ENCODE measurements around the gene USP48. TPM values are rescaled to one million over a fixed set of nuclear protein-coding genes. Genes with fewer than 3 reads are reported as not detected.

Gene USP48
- total RNA-seq, 1 experiment from 2014 or later: 84.8 TPM

- TF ChIP-seq, protein P1, sequence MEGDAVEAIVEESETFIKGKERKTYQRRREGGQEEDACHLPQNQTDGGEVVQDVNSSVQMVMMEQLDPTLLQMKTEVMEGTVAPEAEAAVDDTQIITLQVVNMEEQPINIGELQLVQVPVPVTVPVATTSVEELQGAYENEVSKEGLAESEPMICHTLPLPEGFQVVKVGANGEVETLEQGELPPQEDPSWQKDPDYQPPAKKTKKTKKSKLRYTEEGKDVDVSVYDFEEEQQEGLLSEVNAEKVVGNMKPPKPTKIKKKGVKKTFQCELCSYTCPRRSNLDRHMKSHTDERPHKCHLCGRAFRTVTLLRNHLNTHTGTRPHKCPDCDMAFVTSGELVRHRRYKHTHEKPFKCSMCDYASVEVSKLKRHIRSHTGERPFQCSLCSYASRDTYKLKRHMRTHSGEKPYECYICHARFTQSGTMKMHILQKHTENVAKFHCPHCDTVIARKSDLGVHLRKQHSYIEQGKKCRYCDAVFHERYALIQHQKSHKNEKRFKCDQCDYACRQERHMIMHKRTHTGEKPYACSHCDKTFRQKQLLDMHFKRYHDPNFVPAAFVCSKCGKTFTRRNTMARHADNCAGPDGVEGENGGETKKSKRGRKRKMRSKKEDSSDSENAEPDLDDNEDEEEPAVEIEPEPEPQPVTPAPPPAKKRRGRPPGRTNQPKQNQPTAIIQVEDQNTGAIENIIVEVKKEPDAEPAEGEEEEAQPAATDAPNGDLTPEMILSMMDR (conservative IDR thresholded peaks at IDR 0.05): no peak
- Histone ChIP-seq H2BK120ac (ENCODE audit: low read depth, low read length, poor library complexity, severe bottlenecking) (no peak overlapping the region), H3T11ph (ENCODE audit: low read length) (no peak overlapping the region), H3K4ac (ENCODE audit: low read depth, low read length) (no peak overlapping the region), H3K9ac (ENCODE audit: extremely low read depth, insufficient read length, low read length) (no peak overlapping the region), H3K9me3 (ENCODE audit: control insufficient read depth, low read depth, low read length) (no peaks in the 10 kb centered on the region), H3K23me2 (ENCODE audit: insufficient read length, low read depth, low read length, poor library complexity, severe bottlenecking) (no peaks in the 10 kb centered on the region), H3K79me2 (ENCODE audit: insufficient read depth, low read length) (no peaks in the 10 kb centered on the region), H3K56ac (ENCODE audit: insufficient read length, low read depth, low read length) (no peak overlapping the region), H2BK20ac (ENCODE audit: low read depth, low read length, poor library complexity, severe bottlenecking) (no peak overlapping the region), H2AFZ (ENCODE audit: low read length) (no peak overlapping the region), H2BK15ac (ENCODE audit: low read depth, low read length) (no peak overlapping the region), H2BK5ac (ENCODE audit: insufficient read length, low read length) (no peak overlapping the region), H4K5ac (ENCODE audit: insufficient read length, low read depth, low read length) (no peak overlapping the region), H3K27me3 (ENCODE audit: insufficient read depth, low read length) (no peaks in the 10 kb centered on the region), H3K79me1 (ENCODE audit: insufficient read depth, low read depth, low read length, poor library complexity, severe bottlenecking) (no peaks in the 10 kb centered on the region), H2BK12ac (ENCODE audit: insufficient read length, low read depth, low read length) (no peak overlapping the region), H3K23ac (ENCODE audit: insufficient read length, low read depth, low read length) (no peak overlapping the region), H4K8ac (replicated peaks; ENCODE audit: insufficient read length, low read depth, low read length) (no peak overlapping the region), H4K20me1 (ENCODE audit: control insufficient read depth, insufficient read depth, insufficient read length) (no peaks in the 10 kb centered on the region), H3K27ac (ENCODE audit: insufficient read length, low read depth, low read length) (no peak overlapping the region), H3K4me1 (ENCODE audit: insufficient read depth, low read length) (no peaks in the 10 kb centered on the region), H3K18ac (ENCODE audit: insufficient read length, low read depth, low read length) (no peak overlapping the region), H3K14ac (ENCODE audit: insufficient read depth, low read length) (no peak overlapping the region), H3K4me2 (ENCODE audit: insufficient read depth, insufficient read length, low read length) (no peak overlapping the region), H2AK5ac (ENCODE audit: insufficient read length, low read length) (no peak overlapping the region), H4K91ac (ENCODE audit: insufficient read length, low read depth, low read length) (no peak overlapping the region)
- DNase-seq: no peak
- Mint-ChIP-seq H3K27ac (no peak overlapping the region), H3K36me3 (ENCODE audit: insufficient read depth in 1 of 3, low read depth in 3 of 3) (no peaks in the 10 kb centered on the region), H3K9me3 (no peaks in the 10 kb centered on the region), H3K4me1 (peaks cover 11 to 26% of the 10 kb centered on the region in 2 experiments), H3K27me3 (ENCODE audit: low read depth) (peaks cover 4% of the 10 kb centered on the region), H3K4me3 (no peak overlapping the region)
- no CpG with 5 or more reads among the region's 5 CpGs for WGBS (ENCODE audit: extremely low coverage, insufficient read length, low lambda C conversion rate)
These were observed 138.0 kb downstream of the USP48 start for GRCh38 chr1:21644906-21645305.
